ENCODE results near the gene VAT1L.

VAT1L gene

DNA sequence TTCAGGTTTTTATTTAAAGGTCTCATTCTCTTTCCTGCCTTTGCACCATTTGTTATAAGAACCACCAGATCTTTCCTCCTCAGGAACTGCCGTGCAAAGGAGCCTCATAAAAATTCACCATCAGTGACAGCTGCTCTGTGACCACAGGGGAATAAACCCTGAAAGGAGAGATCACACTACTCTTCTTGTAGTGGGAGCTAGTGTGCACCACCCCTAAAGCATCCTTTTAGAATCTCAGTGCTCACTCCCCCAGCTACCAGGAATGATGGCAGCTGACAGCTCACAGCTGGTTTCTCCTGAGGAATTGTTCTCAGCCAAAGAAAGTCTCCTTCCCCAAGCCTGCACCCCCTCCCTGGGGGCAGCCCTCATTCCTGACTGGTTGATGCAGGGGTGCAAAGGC lies 18.7 kb downstream of the VAT1L start:
- H3K27ac ChIP-seq (ENCODE audit: insufficient read depth in 1 of 2, low read depth in 1 of 2, low read length in 2 of 2, poor library complexity in 1 of 2, severe bottlenecking in 2 of 2) = no peak overlapping the region
- WGBS (ENCODE audit: insufficient coverage) = 88% methylated on average over 1 of the region's 1 CpG
- ChIA-PET POLR2A (no interaction called here), CTCF (no interaction called here)
- H3K36me3 ChIP-seq (ENCODE audit: control insufficient read depth in 4 of 4, insufficient read depth in 4 of 4, low read length in 3 of 4) = no peaks in the 10 kb centered on the region
- H3K9me3 ChIP-seq (ENCODE audit: control extremely low read depth in 1 of 5, control insufficient read depth in 4 of 5, insufficient read depth in 2 of 5, low read depth in 1 of 5, low read length in 4 of 5) = no peaks in the 10 kb centered on the region
- peaks cover 0 to 2% (median 0%) of the 10 kb centered on the region in 5 experiments for H3K27me3 ChIP-seq (replicated peaks in 2 of 5; ENCODE audit: control insufficient read depth in 4 of 5, insufficient read depth in 5 of 5, low read length in 4 of 5)
- DNase-seq = no peak
- H3K4me1 ChIP-seq (ENCODE audit: control extremely low read depth in 1 of 4, control insufficient read depth in 4 of 4, insufficient read depth in 4 of 4, low read length in 3 of 4) = no peaks in the 10 kb centered on the region
- H3K4me3 ChIP-seq (ENCODE audit: control insufficient read depth in 1 of 7, extremely low read depth in 1 of 7, insufficient read depth in 4 of 7, low read depth in 2 of 7, low read length in 6 of 7) = no peak overlapping the region

DNA sequence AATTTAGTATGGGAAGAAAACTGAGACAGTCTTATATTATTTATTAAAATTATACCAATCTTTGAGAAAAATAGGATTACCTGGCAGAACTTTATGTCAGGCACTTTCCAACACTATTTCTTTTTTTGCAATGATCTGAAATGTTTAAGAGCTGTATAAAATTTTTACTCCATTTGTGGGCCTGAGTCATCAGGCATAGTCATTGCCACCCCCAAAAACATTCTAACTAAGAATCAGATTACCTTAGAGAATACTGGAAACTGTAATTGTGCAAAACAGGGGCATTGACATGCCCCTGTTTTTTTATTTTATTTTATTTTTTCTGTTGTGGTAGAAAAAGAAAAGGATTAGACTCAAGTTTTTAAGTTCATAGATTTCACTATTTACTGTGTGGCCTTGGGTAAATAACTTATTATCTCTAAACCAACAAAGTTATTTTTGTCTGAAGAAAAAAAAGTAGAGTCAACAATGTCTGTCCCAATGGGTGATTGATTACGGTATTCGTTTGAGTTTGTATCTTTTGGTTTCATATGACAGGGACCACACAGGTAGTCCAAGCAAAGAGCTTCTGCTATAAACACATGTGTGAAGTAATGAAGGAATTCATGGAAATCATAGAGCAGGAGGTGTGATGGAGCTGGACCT lies 24.6 kb downstream of the VAT1L start:
- ChIA-PET POLR2A (no interaction called here), CTCF (no interaction called here)
- no peak for DNase-seq
- WGBS (ENCODE audit: insufficient coverage) = 75% methylated on average over 2 of the region's 2 CpGs
- Histone ChIP-seq H3K27me3 (replicated peaks in 2 of 5; ENCODE audit: control insufficient read depth in 4 of 5, insufficient read depth in 5 of 5, low read length in 4 of 5) (peaks cover 0 to 4% (median 0%) of the 10 kb centered on the region in 5 experiments), H3K4me1 (ENCODE audit: control extremely low read depth in 1 of 4, control insufficient read depth in 4 of 4, insufficient read depth in 4 of 4, low read length in 3 of 4) (no peaks in the 10 kb centered on the region), H3K27ac (ENCODE audit: insufficient read depth in 1 of 2, low read depth in 1 of 2, low read length in 2 of 2, poor library complexity in 1 of 2, severe bottlenecking in 2 of 2) (no peak overlapping the region), H3K4me3 (ENCODE audit: control insufficient read depth in 1 of 7, extremely low read depth in 1 of 7, insufficient read depth in 4 of 7, low read depth in 2 of 7, low read length in 6 of 7) (no peak overlapping the region), H3K36me3 (ENCODE audit: control insufficient read depth in 4 of 4, insufficient read depth in 4 of 4, low read length in 3 of 4) (no peaks in the 10 kb centered on the region), H3K9me3 (ENCODE audit: control extremely low read depth in 1 of 5, control insufficient read depth in 4 of 5, insufficient read depth in 2 of 5, low read depth in 1 of 5, low read length in 4 of 5) (no peaks in the 10 kb centered on the region)

DNA sequence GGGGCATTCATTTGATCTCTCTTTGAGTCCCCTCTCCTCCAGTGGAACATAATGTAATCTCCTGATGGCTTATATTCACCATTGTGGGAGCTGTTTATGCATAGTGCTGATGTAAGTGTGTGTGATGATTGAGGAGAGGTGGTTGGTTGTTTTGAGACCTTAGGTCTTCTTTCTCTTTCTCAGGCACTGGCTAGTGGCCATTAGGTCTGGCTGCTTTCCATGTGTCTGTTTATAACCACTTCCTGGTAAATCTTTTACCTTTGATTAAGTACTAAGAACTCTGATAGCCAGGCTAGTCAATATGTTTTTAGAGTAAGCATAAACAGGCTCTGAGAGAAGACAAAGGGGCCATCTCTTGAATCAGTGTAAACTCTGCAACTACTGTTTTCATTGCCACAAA lies 27.9 kb downstream of the VAT1L start:
- POLR2A ChIA-PET = no interaction called here
- CTCF ChIA-PET = no interaction called here
- Histone ChIP-seq H3K36me3 (ENCODE audit: control insufficient read depth in 4 of 4, insufficient read depth in 4 of 4, low read length in 3 of 4) (no peaks in the 10 kb centered on the region), H3K27ac (ENCODE audit: insufficient read depth in 1 of 2, low read depth in 1 of 2, low read length in 2 of 2, poor library complexity in 1 of 2, severe bottlenecking in 2 of 2) (no peak overlapping the region), H3K4me3 (ENCODE audit: control insufficient read depth in 1 of 7, extremely low read depth in 1 of 7, insufficient read depth in 4 of 7, low read depth in 2 of 7, low read length in 6 of 7) (no peak overlapping the region), H3K27me3 (replicated peaks in 2 of 5; ENCODE audit: control insufficient read depth in 4 of 5, insufficient read depth in 5 of 5, low read length in 4 of 5) (peaks cover 0 to 8% (median 3%) of the 10 kb centered on the region in 5 experiments), H3K4me1 (ENCODE audit: control extremely low read depth in 1 of 4, control insufficient read depth in 4 of 4, insufficient read depth in 4 of 4, low read length in 3 of 4) (no peaks in the 10 kb centered on the region), H3K9me3 (ENCODE audit: control extremely low read depth in 1 of 5, control insufficient read depth in 4 of 5, insufficient read depth in 2 of 5, low read depth in 1 of 5, low read length in 4 of 5) (no peaks in the 10 kb centered on the region)
- DNase-seq = no peak

GRCh38 chr16:77820340-77820739 lies 32.0 kb downstream of the VAT1L start:
- Histone ChIP-seq H3K27me3 (replicated peaks in 2 of 5; ENCODE audit: control insufficient read depth in 4 of 5, insufficient read depth in 5 of 5, low read length in 4 of 5) (peaks cover 0 to 13% (median 3%) of the 10 kb centered on the region in 5 experiments), H3K27ac (ENCODE audit: insufficient read depth in 1 of 2, low read depth in 1 of 2, low read length in 2 of 2, poor library complexity in 1 of 2, severe bottlenecking in 2 of 2) (no peak overlapping the region), H3K4me3 (ENCODE audit: control insufficient read depth in 1 of 7, extremely low read depth in 1 of 7, insufficient read depth in 4 of 7, low read depth in 2 of 7, low read length in 6 of 7) (no peak overlapping the region), H3K4me1 (ENCODE audit: control extremely low read depth in 1 of 4, control insufficient read depth in 4 of 4, insufficient read depth in 4 of 4, low read length in 3 of 4) (no peaks in the 10 kb centered on the region), H3K9me3 (ENCODE audit: control extremely low read depth in 1 of 5, control insufficient read depth in 4 of 5, insufficient read depth in 2 of 5, low read depth in 1 of 5, low read length in 4 of 5) (no peaks in the 10 kb centered on the region), H3K36me3 (ENCODE audit: control insufficient read depth in 4 of 4, insufficient read depth in 4 of 4, low read length in 3 of 4) (no peaks in the 10 kb centered on the region)
- no peak for DNase-seq
- ChIA-PET POLR2A (interaction anchor here (0.6 kb wide), 1 partner anchor 13 kb away, joined by 5 read pairs; no protein-coding TSS in a partner anchor), CTCF (no interaction called here)
- WGBS (ENCODE audit: insufficient coverage) = 54% methylated on average over 2 of the region's 3 CpGs

GRCh38 chr16:77822661-77823060 lies 34.3 kb downstream of the VAT1L start:
- ChIA-PET POLR2A (no interaction called here), CTCF (no interaction called here)
- Histone ChIP-seq H3K9me3 (ENCODE audit: control extremely low read depth in 1 of 5, control insufficient read depth in 4 of 5, insufficient read depth in 2 of 5, low read depth in 1 of 5, low read length in 4 of 5) (no peaks in the 10 kb centered on the region), H3K27ac (ENCODE audit: insufficient read depth in 1 of 2, low read depth in 1 of 2, low read length in 2 of 2, poor library complexity in 1 of 2, severe bottlenecking in 2 of 2) (no peak overlapping the region), H3K36me3 (ENCODE audit: control insufficient read depth in 4 of 4, insufficient read depth in 4 of 4, low read length in 3 of 4) (no peaks in the 10 kb centered on the region), H3K27me3 (replicated peaks in 2 of 5; ENCODE audit: control insufficient read depth in 4 of 5, insufficient read depth in 5 of 5, low read length in 4 of 5) (peaks cover 0 to 13% (median 3%) of the 10 kb centered on the region in 5 experiments), H3K4me1 (ENCODE audit: control extremely low read depth in 1 of 4, control insufficient read depth in 4 of 4, insufficient read depth in 4 of 4, low read length in 3 of 4) (no peaks in the 10 kb centered on the region), H3K4me3 (ENCODE audit: control insufficient read depth in 1 of 7, extremely low read depth in 1 of 7, insufficient read depth in 4 of 7, low read depth in 2 of 7, low read length in 6 of 7) (no peak overlapping the region)
- DNase-seq = no peak
- WGBS (ENCODE audit: insufficient coverage) = 85% methylated on average over 5 of the region's 5 CpGs

DNA sequence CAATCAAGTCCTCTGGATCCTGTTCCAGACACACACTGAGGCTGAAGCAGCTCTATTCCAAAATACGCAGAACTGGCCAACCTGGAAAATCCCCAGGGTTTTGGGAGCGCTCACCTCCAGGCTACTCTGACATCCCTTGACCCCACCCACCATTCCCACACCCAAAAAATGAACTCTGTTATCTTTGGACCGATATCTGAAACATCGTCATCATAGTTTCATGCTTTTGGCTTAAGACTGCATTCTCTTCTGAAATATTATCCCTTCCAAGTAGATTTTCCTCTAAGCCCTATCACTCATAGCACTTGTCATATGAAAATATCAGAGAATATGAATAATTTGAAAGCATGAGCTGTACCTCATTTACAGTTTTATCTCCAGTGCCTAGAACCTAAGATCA lies 34.7 kb downstream of the VAT1L start:
- WGBS (ENCODE audit: insufficient coverage) = 96% methylated on average over 3 of the region's 4 CpGs
- CTCF ChIA-PET = no interaction called here
- DNase-seq = no peak

DNA sequence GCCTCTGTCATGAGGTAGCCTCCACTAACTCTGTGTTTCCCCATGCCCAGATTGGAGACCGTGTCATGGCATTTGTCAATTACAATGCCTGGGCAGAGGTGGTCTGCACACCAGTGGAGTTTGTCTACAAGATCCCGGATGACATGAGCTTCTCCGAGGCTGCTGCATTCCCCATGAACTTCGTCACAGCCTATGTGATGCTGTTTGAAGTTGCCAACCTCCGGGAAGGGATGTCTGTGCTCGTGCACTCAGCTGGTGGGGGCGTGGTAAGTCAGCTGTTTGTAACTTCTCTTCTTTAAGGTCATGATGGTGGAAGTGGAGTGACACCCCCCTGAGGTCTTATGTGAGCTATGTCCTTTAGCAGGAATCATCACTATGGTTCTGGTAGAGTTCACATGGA lies 36.8 kb downstream of the VAT1L start:
- H3K4me1 ChIP-seq (ENCODE audit: control extremely low read depth in 1 of 4, control insufficient read depth in 4 of 4, insufficient read depth in 4 of 4, low read length in 3 of 4) = no peaks in the 10 kb centered on the region
- H3K27me3 ChIP-seq (replicated peaks in 2 of 5; ENCODE audit: control insufficient read depth in 4 of 5, insufficient read depth in 5 of 5, low read length in 4 of 5) = peaks cover 0 to 11% (median 0%) of the 10 kb centered on the region in 5 experiments
- H3K27ac ChIP-seq (ENCODE audit: insufficient read depth in 1 of 2, low read depth in 1 of 2, low read length in 2 of 2, poor library complexity in 1 of 2, severe bottlenecking in 2 of 2) = no peak overlapping the region
- no peak for DNase-seq
- ChIA-PET POLR2A (interaction anchor here (0.6 kb wide), 1 partner anchor 559 kb away, joined by 4 read pairs; no protein-coding TSS in a partner anchor), CTCF (interaction anchor here (0.7 kb wide), 1 partner anchor 11 kb away, joined by 3 read pairs; no protein-coding TSS in a partner anchor)
- H3K36me3 ChIP-seq (ENCODE audit: control insufficient read depth in 4 of 4, insufficient read depth in 4 of 4, low read length in 3 of 4) = no peaks in the 10 kb centered on the region
- H3K4me3 ChIP-seq (ENCODE audit: control insufficient read depth in 1 of 7, extremely low read depth in 1 of 7, insufficient read depth in 4 of 7, low read depth in 2 of 7, low read length in 6 of 7) = no peak overlapping the region
- WGBS (ENCODE audit: insufficient coverage) = 93% methylated on average over 6 of the region's 7 CpGs
- H3K9me3 ChIP-seq (ENCODE audit: control extremely low read depth in 1 of 5, control insufficient read depth in 4 of 5, insufficient read depth in 2 of 5, low read depth in 1 of 5, low read length in 4 of 5) = no peaks in the 10 kb centered on the region

More for the DNA sequence above, 34.7 kb downstream of the VAT1L start:
- no peaks in the 10 kb centered on the region for H3K36me3 ChIP-seq (ENCODE audit: control insufficient read depth in 4 of 4, insufficient read depth in 4 of 4, low read length in 3 of 4)
- H3K27me3 ChIP-seq (replicated peaks in 2 of 5; ENCODE audit: control insufficient read depth in 4 of 5, insufficient read depth in 5 of 5, low read length in 4 of 5) = peaks cover 0 to 13% (median 3%) of the 10 kb centered on the region in 5 experiments
- H3K9me3 ChIP-seq (ENCODE audit: control extremely low read depth in 1 of 5, control insufficient read depth in 4 of 5, insufficient read depth in 2 of 5, low read depth in 1 of 5, low read length in 4 of 5) = no peaks in the 10 kb centered on the region
- POLR2A ChIA-PET = no interaction called here
- H3K27ac ChIP-seq (ENCODE audit: insufficient read depth in 1 of 2, low read depth in 1 of 2, low read length in 2 of 2, poor library complexity in 1 of 2, severe bottlenecking in 2 of 2) = no peak overlapping the region
- no peaks in the 10 kb centered on the region for H3K4me1 ChIP-seq (ENCODE audit: control extremely low read depth in 1 of 4, control insufficient read depth in 4 of 4, insufficient read depth in 4 of 4, low read length in 3 of 4)
- H3K4me3 ChIP-seq (ENCODE audit: control insufficient read depth in 1 of 7, extremely low read depth in 1 of 7, insufficient read depth in 4 of 7, low read depth in 2 of 7, low read length in 6 of 7) = no peak overlapping the region
